Nephron (organoid): Measurements from ENCODE around the gene ATP1A2.

ENCODE experiments used
- H3K27ac Mint-ChIP-seq, 3 experiments: 2 replicates each; pipeline ENCODE4 v1.8.0; 2020; ENCODE audit warnings: mixed read lengths in 3 of 3, mild to moderate bottlenecking in 2 of 3, moderate library complexity in 1 of 3
- H3K27me3 Mint-ChIP-seq: 2 replicates; pipeline ENCODE4 v1.8.0; 2021; ENCODE audit warnings: low read depth, mild to moderate bottlenecking, moderate library complexity, mixed read lengths
- H3K36me3 Mint-ChIP-seq: 2 replicates; pipeline ENCODE4 v1.8.0; 2020; ENCODE audit warnings: low read depth, mixed read lengths
- H3K4me1 Mint-ChIP-seq: 2 replicates; pipeline ENCODE4 v1.8.0; 2020; ENCODE audit warnings: mixed read lengths
- H3K4me3 Mint-ChIP-seq, 3 experiments: 2 replicates each; pipeline ENCODE4 v1.8.0; 2020; ENCODE audit warnings: mild to moderate bottlenecking in 3 of 3, mixed read lengths in 3 of 3, moderate library complexity in 2 of 3
- H3K9me3 Mint-ChIP-seq: 2 replicates; pipeline ENCODE4 v1.8.0; 2020; ENCODE audit warnings: mixed read lengths
- TF ChIP-seq, protein P1 (sequence below), 3 experiments: fragments of 200-600 bp; sonication (generic); IDR thresholded peaks; one replicate each; pipeline ENCODE4 v1.5.0; 2021; ENCODE audit warnings: antibody characterized with exemption in 3 of 3; ENCODE audit not compliant: unreplicated experiment in 3 of 3

The ATP1A2 gene

DNA sequence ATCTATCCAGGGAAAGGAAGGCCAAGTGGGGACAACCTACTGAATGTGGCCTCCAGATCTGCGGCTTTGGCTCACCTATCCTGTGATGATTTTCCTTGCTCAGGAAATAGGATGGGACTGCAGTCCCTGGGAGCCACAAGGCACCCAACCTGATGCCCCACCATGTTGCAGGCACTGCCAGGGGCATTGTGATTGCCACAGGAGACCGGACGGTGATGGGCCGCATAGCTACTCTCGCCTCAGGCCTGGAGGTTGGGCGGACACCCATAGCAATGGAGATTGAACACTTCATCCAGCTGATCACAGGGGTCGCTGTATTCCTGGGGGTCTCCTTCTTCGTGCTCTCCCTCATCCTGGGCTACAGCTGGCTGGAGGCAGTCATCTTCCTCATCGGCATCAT is 11.8 kb downstream of the ATP1A2 start:
- H3K4me1 Mint-ChIP-seq = peaks cover 16% of the 10 kb centered on the region
- TF ChIP-seq, protein P1, sequence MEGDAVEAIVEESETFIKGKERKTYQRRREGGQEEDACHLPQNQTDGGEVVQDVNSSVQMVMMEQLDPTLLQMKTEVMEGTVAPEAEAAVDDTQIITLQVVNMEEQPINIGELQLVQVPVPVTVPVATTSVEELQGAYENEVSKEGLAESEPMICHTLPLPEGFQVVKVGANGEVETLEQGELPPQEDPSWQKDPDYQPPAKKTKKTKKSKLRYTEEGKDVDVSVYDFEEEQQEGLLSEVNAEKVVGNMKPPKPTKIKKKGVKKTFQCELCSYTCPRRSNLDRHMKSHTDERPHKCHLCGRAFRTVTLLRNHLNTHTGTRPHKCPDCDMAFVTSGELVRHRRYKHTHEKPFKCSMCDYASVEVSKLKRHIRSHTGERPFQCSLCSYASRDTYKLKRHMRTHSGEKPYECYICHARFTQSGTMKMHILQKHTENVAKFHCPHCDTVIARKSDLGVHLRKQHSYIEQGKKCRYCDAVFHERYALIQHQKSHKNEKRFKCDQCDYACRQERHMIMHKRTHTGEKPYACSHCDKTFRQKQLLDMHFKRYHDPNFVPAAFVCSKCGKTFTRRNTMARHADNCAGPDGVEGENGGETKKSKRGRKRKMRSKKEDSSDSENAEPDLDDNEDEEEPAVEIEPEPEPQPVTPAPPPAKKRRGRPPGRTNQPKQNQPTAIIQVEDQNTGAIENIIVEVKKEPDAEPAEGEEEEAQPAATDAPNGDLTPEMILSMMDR (IDR thresholded peaks at IDR 0.05; ENCODE audit: unreplicated experiment in 3 of 3) = no peak
- H3K4me3 Mint-ChIP-seq = no peak overlapping the region
- peaks cover 27% of the 10 kb centered on the region for H3K36me3 Mint-ChIP-seq
- no peaks in the 10 kb centered on the region for H3K27me3 Mint-ChIP-seq
- no peaks in the 10 kb centered on the region for H3K9me3 Mint-ChIP-seq
- no peak overlapping the region for H3K27ac Mint-ChIP-seq

- H3K27ac Mint-ChIP-seq = peak overlapping the region; percentile 7 to 59 (median 18)
Measured at GRCh38 chr1:160127865-160128523, 12.4 kb downstream of the ATP1A2 start.

GRCh38 chr1:160128636-160129035 is 13.1 kb downstream of the ATP1A2 start:
- peaks cover 27% of the 10 kb centered on the region for H3K36me3 Mint-ChIP-seq

More at GRCh38 chr1:160127865-160128523, 12.4 kb downstream of the ATP1A2 start:
- Mint-ChIP-seq H3K36me3 (peaks cover 27% of the 10 kb centered on the region), H3K4me1 (peaks cover 16% of the 10 kb centered on the region), H3K27me3 (no peaks in the 10 kb centered on the region), H3K9me3 (no peaks in the 10 kb centered on the region), H3K4me3 (no peak overlapping the region)
- TF ChIP-seq, protein P1 (IDR thresholded peaks at IDR 0.05; ENCODE audit: unreplicated experiment in 3 of 3) = no peak

GRCh38 chr1:160129046-160129445 is 13.5 kb downstream of the ATP1A2 start:
- peaks cover 16% of the 10 kb centered on the region for H3K4me1 Mint-ChIP-seq
- H3K4me3 Mint-ChIP-seq = peak overlapping the region in 1 of 3 experiments; percentile 7
- no peaks in the 10 kb centered on the region for H3K9me3 Mint-ChIP-seq
- peak overlapping the region in 2 of 3 experiments; percentile 76 to 80 for H3K27ac Mint-ChIP-seq
- TF ChIP-seq, protein P1 (IDR thresholded peaks at IDR 0.05; ENCODE audit: unreplicated experiment in 3 of 3) = no peak
- no peaks in the 10 kb centered on the region for H3K27me3 Mint-ChIP-seq
- peaks cover 27% of the 10 kb centered on the region for H3K36me3 Mint-ChIP-seq

More at GRCh38 chr1:160128636-160129035, 13.1 kb downstream of the ATP1A2 start:
- peak overlapping the region in 1 of 3 experiments; percentile 80 for H3K27ac Mint-ChIP-seq
- TF ChIP-seq, protein P1 (IDR thresholded peaks at IDR 0.05; ENCODE audit: unreplicated experiment in 3 of 3) = no peak
- no peaks in the 10 kb centered on the region for H3K9me3 Mint-ChIP-seq
- H3K4me3 Mint-ChIP-seq = no peak overlapping the region
- H3K4me1 Mint-ChIP-seq = peaks cover 16% of the 10 kb centered on the region
- no peaks in the 10 kb centered on the region for H3K27me3 Mint-ChIP-seq

DNA sequence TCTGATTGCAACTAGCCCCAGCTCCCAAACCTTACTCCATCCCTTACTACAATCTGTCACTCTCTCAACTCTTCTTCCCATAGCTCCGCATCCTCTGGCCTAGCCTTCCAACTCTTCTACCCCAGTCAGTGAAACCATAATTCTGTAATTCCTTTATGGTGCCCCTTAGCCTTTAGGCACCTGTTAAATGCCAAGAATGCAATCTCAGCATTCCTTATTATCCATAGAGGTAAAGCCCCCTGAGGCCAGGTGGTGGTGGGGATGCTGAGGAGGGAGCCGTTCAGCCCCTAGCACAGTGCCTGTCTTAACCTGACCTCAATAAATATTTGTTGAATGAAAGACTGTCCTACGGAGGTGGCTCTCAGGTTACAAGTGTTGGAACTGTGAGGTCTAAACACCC is 14.0 kb downstream of the ATP1A2 start:
- Mint-ChIP-seq H3K27ac (peak overlapping the region in 2 of 3 experiments; percentile 76 to 80), H3K9me3 (no peaks in the 10 kb centered on the region), H3K4me3 (no peak overlapping the region), H3K27me3 (no peaks in the 10 kb centered on the region), H3K36me3 (peaks cover 27% of the 10 kb centered on the region), H3K4me1 (peaks cover 14% of the 10 kb centered on the region)
- TF ChIP-seq, protein P1 (IDR thresholded peaks at IDR 0.05; ENCODE audit: unreplicated experiment in 3 of 3) = no peak

DNA sequence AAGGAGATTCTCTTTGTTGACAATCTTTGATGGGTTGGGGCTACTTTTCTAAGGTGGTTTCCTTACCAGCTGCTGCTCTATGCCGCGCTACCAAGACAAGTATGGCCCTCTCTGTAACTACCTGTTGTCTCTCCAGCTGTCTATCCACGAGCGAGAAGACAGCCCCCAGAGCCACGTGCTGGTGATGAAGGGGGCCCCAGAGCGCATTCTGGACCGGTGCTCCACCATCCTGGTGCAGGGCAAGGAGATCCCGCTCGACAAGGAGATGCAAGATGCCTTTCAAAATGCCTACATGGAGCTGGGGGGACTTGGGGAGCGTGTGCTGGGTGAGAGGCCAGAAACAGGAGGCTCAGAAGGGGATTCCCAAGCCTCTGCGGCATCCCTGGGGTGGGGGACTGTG is 14.4 kb downstream of the ATP1A2 start:
- TF ChIP-seq, protein P1 (IDR thresholded peaks at IDR 0.05; ENCODE audit: unreplicated experiment in 3 of 3) = no peak

More for the DNA sequence above, 14.4 kb downstream of the ATP1A2 start:
- no peak overlapping the region for H3K27ac Mint-ChIP-seq
- no peaks in the 10 kb centered on the region for H3K27me3 Mint-ChIP-seq
- peaks cover 12% of the 10 kb centered on the region for H3K4me1 Mint-ChIP-seq
- no peak overlapping the region for H3K4me3 Mint-ChIP-seq
- H3K36me3 Mint-ChIP-seq = peaks cover 27% of the 10 kb centered on the region
- H3K9me3 Mint-ChIP-seq = no peaks in the 10 kb centered on the region
